ENCODE measurements around the gene PTPRS.
A peak's percentile ranks its signal among the peaks of the same experiment; 100 is the strongest.
"Not testable (repeated sequence)": the region's sequence is repeated elsewhere in the genome, so short reads cannot be mapped to it uniquely, and the experiment has no call there.

PTPRS gene

DNA sequence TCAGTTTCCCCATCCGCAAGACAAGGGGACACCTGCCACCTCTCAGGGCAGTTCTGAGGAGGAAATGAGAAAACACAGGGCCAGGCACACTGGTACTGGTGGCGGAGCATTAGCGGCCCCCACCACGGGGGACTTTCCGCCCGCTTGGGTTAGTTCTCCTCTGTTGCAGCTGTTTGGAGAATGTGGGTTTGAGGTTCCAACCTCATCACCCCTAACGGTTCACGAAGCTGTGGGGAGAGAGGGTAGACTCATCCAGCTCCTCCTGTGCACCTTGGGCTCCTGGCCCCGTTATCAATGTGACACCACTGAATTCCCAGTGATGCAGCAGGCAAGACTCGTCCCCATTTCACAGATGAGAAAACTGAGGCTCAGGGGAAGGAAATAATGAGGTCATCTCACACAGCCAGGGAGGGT, 10.3 kb downstream of the PTPRS start:
- H3K27me3 Mint-ChIP-seq = peaks cover 58% of the 10 kb centered on the region
- H3K4me3 Mint-ChIP-seq = no peak overlapping the region
- peak; percentile 87 for ATAC-seq
- H3K36me3 Mint-ChIP-seq = no peaks in the 10 kb centered on the region
- H3K27ac Mint-ChIP-seq = no peak overlapping the region
- H3K9me3 Mint-ChIP-seq = no peaks in the 10 kb centered on the region
- peaks cover 16% of the 10 kb centered on the region for H3K4me1 Mint-ChIP-seq

DNA sequence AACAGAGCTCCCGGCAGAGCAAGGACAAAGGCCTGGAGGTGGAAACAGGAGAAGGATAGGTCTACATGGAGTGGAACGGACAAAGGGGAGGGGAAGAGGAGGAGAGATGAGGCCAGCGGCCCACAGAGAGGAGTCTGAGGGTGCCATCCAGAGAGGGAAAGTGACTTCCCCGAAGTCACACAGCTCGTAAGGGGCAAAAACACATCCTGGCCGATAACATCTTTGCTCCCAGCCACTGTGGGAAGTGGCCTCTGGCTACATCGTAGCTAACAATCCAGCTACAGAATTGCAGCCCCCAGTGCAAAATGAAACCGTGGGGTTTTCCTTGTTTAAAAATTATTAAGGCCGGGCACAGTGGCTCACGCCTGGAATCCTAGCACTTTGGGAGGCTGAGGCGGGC, 11.5 kb downstream of the PTPRS start:
- Mint-ChIP-seq H3K27me3 (peaks cover 46% of the 10 kb centered on the region), H3K4me3 (no peak overlapping the region), H3K27ac (no peak overlapping the region), H3K9me3 (no peaks in the 10 kb centered on the region), H3K36me3 (no peaks in the 10 kb centered on the region), H3K4me1 (peaks cover 12% of the 10 kb centered on the region)
- ATAC-seq = no peak

DNA sequence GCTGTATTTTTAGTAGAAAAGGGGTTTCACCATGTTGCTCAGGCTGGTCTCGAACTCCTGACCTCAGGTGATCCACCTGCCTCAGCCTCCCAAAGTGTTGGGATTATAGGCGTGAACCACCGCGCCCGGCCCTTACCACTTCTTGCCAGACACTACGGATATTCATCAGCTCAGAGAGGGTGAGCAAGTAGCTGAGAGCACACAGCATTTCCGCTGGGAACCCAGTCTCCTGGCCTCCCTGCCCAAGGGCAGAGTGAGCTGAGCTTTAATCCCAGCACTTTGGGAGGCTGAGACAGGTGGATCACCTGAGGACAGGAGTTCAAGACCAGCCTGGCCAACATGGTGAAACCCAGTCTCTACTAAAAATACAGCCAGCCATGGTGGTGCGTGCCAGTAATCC, 12.2 kb downstream of the PTPRS start:
- not testable (repeated sequence) for H3K27ac Mint-ChIP-seq, H3K4me3 Mint-ChIP-seq, ATAC-seq, H3K36me3 Mint-ChIP-seq, H3K9me3 Mint-ChIP-seq
- Mint-ChIP-seq H3K27me3 (peaks cover 45% of the 10 kb centered on the region), H3K4me1 (peaks cover 15% of the 10 kb centered on the region)

DNA sequence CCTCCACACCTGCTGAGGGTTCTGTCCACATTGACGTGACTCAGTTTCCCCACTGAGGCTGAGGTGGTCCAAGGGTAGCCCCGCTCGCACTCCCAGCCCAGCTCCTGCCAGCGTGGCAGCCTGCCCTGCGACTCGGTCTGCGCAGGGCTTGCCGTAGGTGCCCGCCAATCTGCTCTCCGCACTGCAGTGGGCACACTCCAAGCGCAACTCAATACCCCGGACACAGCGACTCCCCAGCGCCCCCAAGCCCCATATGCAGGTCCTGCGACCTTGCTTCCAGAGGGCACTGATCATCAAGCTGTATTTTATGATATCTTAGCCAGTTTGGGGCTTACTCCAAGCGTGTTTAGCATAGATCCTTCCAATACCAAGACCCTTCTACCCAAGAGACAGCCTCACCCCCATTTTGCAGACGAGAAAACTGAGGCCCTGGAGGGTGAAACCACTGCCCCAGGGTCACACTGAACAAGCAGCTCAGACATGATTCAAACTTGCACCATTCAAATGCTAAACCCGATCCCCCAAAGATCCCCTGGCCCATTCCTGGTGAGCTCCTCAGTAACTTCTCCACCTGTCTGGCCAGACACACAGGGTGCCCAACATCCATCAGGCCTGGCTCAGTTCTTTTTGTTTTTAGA, 13.5 kb downstream of the PTPRS start:
- no peak for ATAC-seq
- H3K27ac Mint-ChIP-seq = no peak overlapping the region
- peaks cover 6% of the 10 kb centered on the region for H3K36me3 Mint-ChIP-seq
- H3K27me3 Mint-ChIP-seq = peaks cover 51% of the 10 kb centered on the region
- H3K9me3 Mint-ChIP-seq = peaks cover 7% of the 10 kb centered on the region
- no peak overlapping the region for H3K4me3 Mint-ChIP-seq
- H3K4me1 Mint-ChIP-seq = peaks cover 28% of the 10 kb centered on the region

DNA sequence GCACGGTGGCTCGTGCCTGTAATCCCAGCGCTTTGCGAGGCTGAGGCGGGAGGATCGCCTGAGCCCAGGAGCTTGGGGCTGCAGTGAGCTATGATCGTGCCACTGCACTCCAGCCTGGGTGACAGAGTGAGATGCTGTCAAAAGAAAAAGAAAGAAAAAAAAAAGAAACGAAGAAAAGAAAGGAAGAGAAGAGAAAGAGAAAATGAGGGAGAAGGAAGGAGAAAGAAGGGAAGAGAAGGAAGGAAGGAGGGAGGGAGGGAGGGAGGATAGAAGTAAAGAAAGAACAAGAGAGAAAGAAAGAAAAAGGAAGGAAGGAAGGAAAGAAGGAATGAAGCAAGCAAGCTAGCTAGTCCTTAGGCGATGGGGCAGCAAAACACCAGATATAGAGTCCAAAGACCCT, 14.1 kb downstream of the PTPRS start:
- no peak for ATAC-seq
- H3K36me3 Mint-ChIP-seq = peaks cover 6% of the 10 kb centered on the region
- H3K27me3 Mint-ChIP-seq = peaks cover 51% of the 10 kb centered on the region

DNA sequence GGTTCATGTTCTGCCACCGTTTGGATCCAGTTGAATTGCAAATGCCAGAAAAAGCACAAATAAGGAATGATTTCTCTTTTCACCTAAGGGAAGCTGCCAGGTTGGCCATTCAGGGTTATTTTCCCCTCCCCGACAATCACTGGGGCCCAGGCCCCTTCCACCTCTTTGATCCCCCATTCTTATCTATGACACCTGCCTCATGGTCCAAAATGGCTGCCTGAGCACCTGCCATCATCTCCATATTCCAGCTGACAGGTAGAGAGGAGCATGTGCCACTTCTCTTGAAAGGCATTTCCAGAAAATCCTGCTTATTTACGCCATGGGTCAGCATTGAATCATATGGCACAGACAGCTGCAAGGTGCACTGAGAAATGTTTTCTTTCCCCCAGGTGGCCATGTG, 15.7 kb downstream of the PTPRS start:
- ATAC-seq = no peak
- Mint-ChIP-seq H3K36me3 (peaks cover 6% of the 10 kb centered on the region), H3K4me1 (peaks cover 27% of the 10 kb centered on the region), H3K4me3 (no peak overlapping the region), H3K27me3 (peaks cover 53% of the 10 kb centered on the region), H3K27ac (no peak overlapping the region), H3K9me3 (peaks cover 7% of the 10 kb centered on the region)

More for the DNA sequence above, 14.1 kb downstream of the PTPRS start:
- Mint-ChIP-seq H3K4me3 (no peak overlapping the region), H3K9me3 (peaks cover 7% of the 10 kb centered on the region), H3K27ac (no peak overlapping the region), H3K4me1 (peaks cover 32% of the 10 kb centered on the region)

DNA sequence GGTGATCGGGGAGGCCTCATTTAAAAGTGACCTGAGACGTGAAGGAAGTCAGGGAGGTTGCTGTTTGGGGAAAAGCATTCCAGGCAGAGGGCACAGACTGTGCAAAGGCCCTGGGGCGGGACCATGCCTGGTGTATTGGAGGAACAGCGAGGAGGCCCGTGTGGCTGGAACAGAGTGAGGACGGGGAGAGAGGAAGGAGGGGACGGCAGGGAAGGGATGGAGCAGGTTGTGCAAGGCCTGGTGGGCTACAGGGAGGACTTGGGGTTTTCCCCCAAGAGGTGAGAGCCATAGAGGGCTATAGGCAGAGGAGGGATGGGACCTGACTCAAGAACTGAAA, 17.2 kb downstream of the PTPRS start:
- Mint-ChIP-seq H3K36me3 (peaks cover 6% of the 10 kb centered on the region), H3K9me3 (peaks cover 7% of the 10 kb centered on the region), H3K27me3 (peaks cover 51% of the 10 kb centered on the region), H3K27ac (no peak overlapping the region), H3K4me3 (no peak overlapping the region), H3K4me1 (peaks cover 27% of the 10 kb centered on the region)
- ATAC-seq = no peak

DNA sequence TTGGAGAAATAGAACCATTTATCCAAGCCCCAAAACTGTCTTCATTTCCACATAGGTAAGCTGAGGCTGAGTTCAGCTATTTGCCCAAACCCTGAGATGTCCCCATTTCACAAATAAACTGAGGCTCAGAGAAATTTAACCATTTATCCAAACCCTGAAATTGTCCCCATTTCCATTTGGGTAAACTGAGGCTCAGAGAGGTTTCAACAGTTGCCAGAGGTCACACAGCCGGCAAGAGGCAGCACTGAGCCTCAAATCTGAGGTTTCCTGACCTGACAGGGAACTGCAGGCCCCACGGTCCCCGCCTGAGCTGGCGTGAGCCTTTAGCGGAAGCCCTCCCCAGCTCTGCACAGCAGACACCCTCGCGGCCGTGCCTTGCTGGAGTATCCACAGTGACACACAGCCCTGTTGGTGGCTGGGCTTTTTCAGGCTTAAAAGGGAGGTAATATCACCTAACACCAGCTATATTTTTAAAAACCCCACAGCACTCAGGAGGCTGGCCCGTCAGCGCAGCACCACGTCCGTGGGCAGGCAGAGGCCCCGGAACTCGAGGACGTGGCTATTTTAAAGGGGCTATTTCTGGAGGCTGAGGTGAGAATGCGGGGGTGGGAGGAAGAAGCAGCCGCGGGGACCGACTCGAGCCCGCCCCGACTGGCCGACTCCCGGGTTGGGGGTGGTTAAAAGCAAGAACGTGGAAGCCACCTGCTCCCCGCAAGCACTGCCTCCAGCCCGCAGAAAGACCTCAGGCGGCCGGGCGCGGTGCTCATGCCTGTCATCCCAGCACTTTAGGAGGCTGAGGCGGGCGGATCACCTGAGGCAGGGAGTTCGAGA, 18.5 kb downstream of the PTPRS start:
- Mint-ChIP-seq H3K9me3 (peaks cover 7% of the 10 kb centered on the region), H3K27me3 (peaks cover 39% of the 10 kb centered on the region), H3K4me1 (peaks cover 27% of the 10 kb centered on the region), H3K27ac (peak overlapping the region; percentile 72), H3K4me3 (peak overlapping the region; percentile 62), H3K36me3 (peaks cover 6% of the 10 kb centered on the region)
- ATAC-seq = peak; percentile 89

DNA sequence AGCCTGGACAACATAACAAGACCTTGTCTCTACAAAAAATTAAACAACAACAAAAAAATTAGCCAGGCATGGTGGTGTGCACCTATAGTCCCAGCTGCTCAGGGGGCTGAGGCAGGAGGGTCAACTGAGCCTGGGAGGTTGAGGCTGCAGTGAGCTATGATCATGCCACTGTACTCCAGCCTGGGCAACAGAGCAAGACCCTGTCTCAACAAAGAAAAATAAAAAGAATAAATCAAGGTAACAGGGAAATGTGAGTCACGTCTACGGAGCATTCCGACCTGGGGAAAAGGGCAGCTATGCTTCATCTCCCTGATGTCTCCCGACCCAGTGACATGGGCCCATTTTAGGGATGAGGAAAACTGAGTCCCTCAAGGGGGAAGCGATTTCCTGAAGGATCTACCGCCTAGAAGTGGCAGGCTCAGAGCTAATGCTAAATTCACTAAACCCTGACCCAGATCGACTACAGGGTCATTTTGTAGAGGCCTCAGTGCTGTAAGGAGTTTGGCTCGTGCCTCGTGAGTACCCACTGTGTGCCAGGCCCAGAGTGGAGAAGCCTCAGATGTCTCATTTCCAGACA, 19.5 kb downstream of the PTPRS start:
- peaks cover 39% of the 10 kb centered on the region for H3K27me3 Mint-ChIP-seq
- peaks cover 7% of the 10 kb centered on the region for H3K9me3 Mint-ChIP-seq
- peaks cover 6% of the 10 kb centered on the region for H3K36me3 Mint-ChIP-seq
- no peak for ATAC-seq
- H3K4me3 Mint-ChIP-seq = no peak overlapping the region
- H3K27ac Mint-ChIP-seq = no peak overlapping the region
- H3K4me1 Mint-ChIP-seq = peaks cover 20% of the 10 kb centered on the region

DNA sequence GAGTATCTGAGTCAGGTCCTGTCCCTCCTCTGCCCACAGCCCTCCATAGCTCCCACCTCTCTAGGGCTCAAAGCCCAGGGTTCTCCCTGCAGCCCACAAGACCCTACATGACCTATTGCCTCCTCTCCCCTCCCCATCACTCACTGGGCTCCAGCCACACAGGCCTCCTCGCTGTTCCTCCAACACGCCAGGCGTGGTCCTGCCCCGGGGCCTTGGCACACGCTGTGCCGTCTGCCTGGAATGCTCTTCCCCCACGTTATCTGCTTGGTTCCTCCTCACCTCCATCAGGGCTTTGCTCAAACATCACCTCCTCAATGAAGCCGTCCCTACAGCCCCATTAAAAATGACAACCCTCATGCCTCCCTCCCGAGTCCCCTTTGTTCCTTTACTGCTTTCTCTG, 21.1 kb downstream of the PTPRS start:
- Mint-ChIP-seq H3K27me3 (peaks cover 43% of the 10 kb centered on the region), H3K27ac (no peak overlapping the region), H3K4me1 (peaks cover 20% of the 10 kb centered on the region), H3K4me3 (no peak overlapping the region), H3K36me3 (peaks cover 6% of the 10 kb centered on the region), H3K9me3 (peaks cover 7% of the 10 kb centered on the region)
- no peak for ATAC-seq

DNA sequence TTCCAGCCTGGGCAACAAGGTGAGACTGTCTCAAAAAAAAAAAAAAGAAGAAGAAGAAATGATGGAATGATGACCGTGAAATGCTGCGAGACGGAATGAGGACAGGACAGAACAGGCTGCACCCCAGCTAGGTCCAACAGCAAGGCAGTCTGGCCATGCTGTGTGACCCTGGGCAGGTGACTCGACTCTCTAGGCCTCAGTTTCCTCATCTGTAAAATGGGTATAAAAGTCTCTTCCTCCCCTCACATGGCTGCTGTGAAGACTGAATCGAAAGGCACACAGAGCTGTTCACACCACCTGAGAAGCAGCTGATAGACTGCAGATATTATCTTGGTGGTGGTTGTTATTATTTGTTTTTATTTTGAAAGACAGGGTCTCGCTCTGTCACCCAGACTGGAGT, 22.3 kb downstream of the PTPRS start:
- Mint-ChIP-seq H3K27ac (no peak overlapping the region), H3K4me3 (no peak overlapping the region), H3K4me1 (peaks cover 19% of the 10 kb centered on the region), H3K9me3 (peaks cover 2% of the 10 kb centered on the region), H3K36me3 (peaks cover 2% of the 10 kb centered on the region), H3K27me3 (peaks cover 35% of the 10 kb centered on the region)
- ATAC-seq = no peak

DNA sequence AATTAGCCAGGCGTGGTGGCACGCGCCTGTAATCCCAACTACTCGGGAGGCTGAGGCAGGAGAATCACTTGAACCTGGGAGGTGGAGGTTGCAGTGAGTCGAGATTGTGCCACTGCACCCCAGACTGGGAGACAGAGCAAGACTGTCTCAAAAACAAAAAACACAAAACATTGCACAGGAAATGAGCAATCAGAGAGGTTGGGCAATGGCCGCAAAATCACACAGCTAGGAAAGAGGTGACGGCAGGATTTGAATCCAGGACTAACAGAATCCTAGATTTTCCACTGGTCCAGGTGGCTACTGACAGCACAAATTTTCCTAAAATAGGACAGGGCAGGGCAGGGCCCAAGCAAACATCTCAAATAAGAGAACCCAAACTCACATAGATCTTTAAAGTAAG, 23.3 kb downstream of the PTPRS start:
- no peaks in the 10 kb centered on the region for H3K9me3 Mint-ChIP-seq
- no peaks in the 10 kb centered on the region for H3K36me3 Mint-ChIP-seq
- H3K4me3 Mint-ChIP-seq = no peak overlapping the region
- H3K27me3 Mint-ChIP-seq = peaks cover 27% of the 10 kb centered on the region
- ATAC-seq = no peak
- H3K4me1 Mint-ChIP-seq = peaks cover 14% of the 10 kb centered on the region
- H3K27ac Mint-ChIP-seq = no peak overlapping the region

DNA sequence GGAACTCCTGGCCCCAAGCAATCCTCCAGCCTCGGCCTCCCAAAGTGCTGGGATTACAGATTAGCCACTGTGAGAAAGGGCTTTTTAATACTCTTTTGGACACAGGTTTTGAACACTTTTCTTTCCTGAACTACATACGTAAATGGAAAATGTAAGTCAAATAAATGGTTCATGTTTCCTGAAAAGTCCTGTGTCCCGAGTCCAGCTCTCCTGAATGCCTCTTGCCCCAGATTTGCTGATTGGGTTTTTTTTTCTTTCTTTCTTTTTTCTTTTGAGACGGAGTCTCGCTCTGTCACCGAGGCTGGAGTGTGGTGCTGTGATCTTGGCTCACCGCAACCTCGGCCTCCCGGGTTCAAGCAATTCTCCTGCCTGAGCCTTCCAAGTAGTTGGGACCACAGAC, 24.5 kb downstream of the PTPRS start:
- Mint-ChIP-seq H3K4me1 (peaks cover 8% of the 10 kb centered on the region), H3K36me3 (no peaks in the 10 kb centered on the region)

DNA sequence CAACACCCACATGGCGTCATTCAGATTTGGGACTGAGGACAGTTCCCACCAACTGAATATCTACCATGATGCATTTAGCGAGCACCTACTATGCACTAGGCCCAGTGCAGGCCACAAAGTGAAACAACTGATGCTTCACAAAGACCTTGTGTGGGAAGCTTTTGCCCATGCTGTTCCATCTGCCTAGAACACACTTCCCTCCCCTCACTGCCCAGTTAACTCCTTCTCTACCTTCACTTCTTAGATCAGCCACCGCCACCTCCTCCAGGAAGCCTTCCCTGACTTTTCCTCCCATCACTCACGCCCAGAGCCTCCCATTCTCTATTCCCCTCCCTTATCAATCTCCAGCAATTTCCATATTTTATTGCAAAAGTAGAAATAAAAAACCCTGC, 25.7 kb downstream of the PTPRS start:
- Mint-ChIP-seq H3K36me3 (no peaks in the 10 kb centered on the region), H3K27me3 (peaks cover 28% of the 10 kb centered on the region), H3K27ac (no peak overlapping the region), H3K4me3 (no peak overlapping the region), H3K9me3 (peaks cover 3% of the 10 kb centered on the region), H3K4me1 (peaks cover 8% of the 10 kb centered on the region)
- no peak for ATAC-seq

More for the DNA sequence above, 24.5 kb downstream of the PTPRS start:
- Mint-ChIP-seq H3K27ac (no peak overlapping the region), H3K4me3 (no peak overlapping the region), H3K27me3 (peaks cover 27% of the 10 kb centered on the region), H3K9me3 (peaks cover 3% of the 10 kb centered on the region)
- ATAC-seq = no peak

DNA sequence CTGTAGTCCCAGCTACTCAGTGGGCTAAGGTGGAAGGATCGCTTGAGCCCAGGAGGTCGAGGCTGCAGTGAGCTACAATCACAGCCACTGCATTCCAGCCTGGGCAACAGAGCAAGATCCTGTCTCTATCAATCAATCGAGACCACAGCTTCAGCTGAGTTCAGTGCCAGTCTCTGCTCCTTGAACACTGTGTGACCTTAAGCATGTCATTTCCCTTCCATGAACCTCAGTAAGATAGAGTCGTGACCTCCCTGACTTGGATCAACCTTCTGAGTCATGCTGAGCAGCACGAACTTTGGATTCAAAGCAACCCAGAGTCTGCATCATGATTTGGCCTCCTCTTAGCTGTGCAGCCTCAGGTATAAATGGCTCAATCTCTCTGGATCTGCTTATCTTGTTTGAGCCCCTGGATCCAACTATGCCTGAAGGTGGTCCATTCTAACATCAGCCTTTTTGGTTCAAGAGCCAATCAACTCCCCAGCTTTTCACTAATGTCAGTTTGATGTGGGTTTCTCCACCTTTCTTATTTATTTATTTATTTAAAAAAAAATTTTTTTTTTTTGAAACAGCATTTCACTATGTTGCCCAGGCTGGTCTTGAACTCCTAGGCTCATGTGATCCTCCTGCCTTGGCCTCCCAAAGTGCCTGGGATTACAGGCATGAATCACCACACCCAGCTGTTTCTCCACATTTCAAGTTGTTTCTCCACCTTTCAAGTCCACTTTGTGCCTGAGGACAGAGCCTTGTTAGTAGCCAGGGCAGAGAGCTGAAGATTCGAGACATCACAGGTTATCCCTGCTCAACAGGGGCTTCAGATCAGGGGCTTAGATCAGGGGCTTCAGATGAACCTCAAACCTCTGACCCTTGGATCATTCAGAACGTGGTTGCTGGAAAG, 26.4 kb downstream of the PTPRS start:
- Mint-ChIP-seq H3K27me3 (peaks cover 28% of the 10 kb centered on the region), H3K36me3 (no peaks in the 10 kb centered on the region), H3K4me1 (peaks cover 8% of the 10 kb centered on the region), H3K9me3 (peaks cover 3% of the 10 kb centered on the region), H3K27ac (no peak overlapping the region), H3K4me3 (no peak overlapping the region)
- ATAC-seq = no peak

Data from stimulated activated memory B cell treated with anti-CD40 and anti-IgM and Interleukin-4, amounts not matched to agents 10 μg/mL and 1 μg/mL and 100 μg/mL, for 72 hours (primary cell).